ENCODE measurements around the gene RANBP3L.

DNA sequence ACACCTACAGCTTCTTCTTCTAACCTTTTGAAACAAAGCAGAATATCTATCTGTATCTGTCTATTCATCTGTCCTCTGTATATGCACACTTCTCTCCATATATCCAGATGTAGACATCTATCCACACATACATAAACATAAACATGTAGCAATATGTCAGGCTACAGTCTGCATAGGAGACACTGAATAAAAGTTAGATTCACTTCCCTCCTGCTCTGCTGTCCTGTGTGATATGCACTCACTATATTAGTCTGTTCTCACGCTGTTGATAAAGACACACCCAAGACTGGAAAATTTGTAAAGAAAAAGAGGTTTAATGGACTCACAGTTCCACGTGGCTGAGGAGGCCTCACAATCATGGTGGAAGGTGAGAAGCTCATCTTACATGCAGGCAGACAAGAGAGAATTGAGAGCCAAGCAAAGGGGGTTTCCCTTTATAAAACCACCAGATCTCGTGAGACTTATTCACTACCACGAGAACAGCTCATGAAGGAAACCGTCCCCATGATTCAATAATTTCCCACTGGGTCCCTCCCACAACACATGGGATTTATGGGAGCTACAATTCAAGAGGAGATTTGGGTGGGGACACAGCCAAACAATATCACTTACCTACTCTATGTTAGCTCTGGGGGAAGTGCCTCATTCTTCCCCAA is 24.1 kb downstream of the RANBP3L start:
- no peak for TF ChIP-seq POLR2A (IDR thresholded peaks at IDR 0.05; ENCODE audit: low read length)
- no peak for TF ChIP-seq GATA1 (IDR thresholded peaks at IDR 0.05; ENCODE audit: low read depth, low read length)

All from erythroblast (primary cell).